RPMI7951 (cell line): ENCODE measurements around the gene JAKMIP2. TPM values are rescaled to one million over a fixed set of nuclear protein-coding genes. Genes with fewer than 3 reads are reported as not detected.

Experiments
- DNase-seq: peaks from one replicate; pipeline ENCODE4 v3.0.0-alpha.2; 2012; ENCODE audit warnings: low read depth
- total RNA-seq: library from RNA; depleted of rRNA; stranded (reverse); fragments of >200 nt; shearing (Covaris generic); gene quantifications from 2 replicates; pipeline ENCODE4 v1.2.3, GENCODE V29; 2014

Gene JAKMIP2
- total RNA-seq, 1 experiment from 2014 or later, result under 0.01 TPM

DNA sequence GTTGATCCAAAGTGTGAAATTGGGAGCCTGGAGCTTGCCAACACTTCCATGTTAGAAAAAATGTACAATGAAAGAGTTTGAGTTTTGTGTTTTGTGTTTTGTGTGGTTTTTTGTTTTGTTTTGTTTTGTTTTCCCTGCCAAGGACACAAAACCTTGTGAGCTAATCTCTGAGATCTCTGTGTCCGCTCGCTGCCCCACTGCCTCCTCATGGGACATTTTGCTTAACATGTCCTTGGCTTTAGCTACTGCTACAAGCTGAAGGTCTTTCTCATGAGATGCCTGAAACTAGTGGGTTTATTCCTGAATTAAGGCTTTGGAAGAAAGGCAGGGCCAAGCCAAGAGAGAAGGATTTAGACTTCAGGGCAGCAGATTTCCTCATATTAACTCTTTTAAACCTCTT is 7.3 kb upstream of the JAKMIP2 start:
- no peak for DNase-seq

DNA sequence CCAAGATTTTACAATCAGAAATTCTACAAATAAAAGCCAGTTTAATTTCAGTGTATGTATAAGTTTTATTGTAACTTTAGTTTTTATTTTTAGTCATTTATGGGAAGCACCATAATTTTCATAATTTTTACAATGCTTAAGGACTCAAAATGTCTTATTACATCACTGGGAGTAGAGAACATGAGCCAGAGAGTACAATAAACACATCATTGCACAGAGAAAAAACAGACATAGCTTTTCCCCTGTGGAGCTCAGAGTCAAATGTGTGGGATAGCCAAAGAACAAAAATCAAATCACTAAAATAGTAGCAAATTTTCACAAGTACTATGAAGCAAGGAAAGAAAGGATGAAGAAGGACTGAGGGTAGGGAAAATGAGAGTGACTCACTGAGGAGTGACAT is 5.5 kb upstream of the JAKMIP2 start:
- no peak for DNase-seq

DNA sequence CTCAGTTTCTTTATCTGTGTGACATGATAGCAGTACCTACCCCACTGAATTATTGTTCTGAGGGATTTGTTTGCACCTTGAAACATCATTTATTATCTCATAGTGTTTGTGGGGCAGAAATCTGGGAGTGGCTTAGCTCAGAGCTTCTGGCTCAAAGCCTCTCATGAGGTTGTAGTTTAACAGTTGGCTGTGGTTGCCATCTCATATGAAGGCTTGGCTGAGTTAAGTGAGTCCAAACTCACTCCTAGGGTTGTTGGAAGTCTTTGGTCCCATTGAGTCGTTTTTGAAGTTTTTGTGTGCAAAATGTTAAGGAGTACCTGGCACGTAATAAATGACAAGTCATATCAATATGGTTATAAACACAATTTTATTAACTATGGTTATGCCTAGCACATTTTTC is 3.6 kb upstream of the JAKMIP2 start:
- DNase-seq, result no peak

DNA sequence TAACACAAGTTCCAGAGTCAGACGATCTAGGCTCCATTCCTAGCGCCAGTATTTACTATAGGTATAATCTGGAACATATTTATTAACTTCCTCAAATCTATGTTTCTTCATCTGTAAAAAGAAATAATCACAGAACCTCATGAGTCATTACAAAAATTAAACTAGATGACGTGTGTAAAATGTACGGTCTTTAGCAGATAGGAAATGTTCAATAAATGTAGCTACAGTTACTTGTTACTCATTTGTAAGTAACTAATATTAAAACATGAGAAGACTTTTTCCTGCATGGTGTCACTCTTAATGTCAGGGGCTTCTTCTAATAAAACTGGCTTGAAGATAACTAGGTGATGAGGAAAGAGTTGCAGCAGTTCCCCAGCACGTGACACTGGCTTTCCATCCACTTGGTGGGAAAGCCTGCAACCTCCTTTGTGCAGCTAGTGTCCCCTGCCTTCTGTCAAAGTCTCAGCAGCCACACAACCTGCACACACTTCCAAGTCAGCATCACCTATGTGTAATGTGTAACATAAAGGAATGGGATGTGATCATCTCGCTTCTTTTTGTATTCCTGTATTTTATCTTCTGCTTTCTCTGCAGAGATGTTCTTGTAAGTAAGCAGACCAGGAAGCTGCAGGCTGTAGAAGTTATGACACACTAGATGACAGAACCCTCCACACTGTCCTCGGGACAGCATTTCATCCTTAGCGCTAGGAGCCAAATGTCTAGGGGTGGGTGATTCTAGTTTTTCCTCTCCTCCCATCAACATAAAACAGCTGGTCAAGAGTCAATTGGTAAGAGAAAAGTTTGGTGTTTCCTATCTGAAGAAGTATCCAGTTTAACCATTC is 1.8 kb upstream of the JAKMIP2 start:
- no peak for DNase-seq

DNA sequence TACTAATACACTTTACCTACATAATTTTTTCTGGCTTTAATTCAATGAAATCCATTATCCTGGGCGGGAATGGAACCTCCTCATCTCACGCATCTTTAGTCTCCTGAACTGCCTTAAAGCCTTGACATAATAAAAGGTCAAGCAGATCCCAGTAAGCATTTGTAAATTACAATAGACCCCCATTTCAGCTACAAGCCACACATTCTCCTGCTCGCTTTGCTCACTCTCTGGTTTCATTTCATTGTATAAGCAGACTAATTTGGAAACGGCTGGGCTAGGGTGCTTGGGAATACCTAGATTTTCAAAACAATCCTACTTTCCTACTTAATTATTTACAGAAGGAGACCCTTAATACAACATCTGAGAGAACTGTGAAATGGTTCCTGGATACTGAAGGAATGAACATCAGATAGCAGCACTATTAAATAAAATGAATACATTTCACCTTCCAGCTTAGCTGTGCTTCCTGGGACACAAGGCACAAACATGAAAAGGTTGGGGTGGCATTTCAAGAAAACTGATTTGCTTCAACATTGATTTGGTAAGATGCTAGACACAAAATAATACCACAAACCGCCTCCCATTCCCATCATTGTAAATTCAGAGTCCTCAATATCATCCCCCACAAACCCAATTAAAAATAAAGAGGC is 1.5 kb downstream of the JAKMIP2 start:
- DNase-seq, result no peak

DNA sequence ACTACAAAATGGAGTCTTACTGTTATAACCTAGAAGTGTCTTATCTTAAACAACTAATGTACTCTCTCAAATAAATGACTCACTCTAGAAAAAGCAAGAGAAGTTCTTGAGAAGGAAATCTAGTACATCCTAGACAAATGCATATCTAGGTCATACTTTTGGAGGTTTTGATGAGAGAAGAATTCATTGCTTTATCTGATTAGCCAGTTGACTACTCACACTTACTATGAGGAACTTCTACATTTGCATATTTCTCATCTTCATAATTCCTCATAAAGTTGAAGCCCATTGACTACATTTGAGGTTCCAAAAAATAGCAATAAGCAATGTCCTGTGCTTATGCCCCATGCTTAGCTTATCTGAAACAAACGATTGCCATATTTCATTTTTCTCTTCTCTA is 2.8 kb downstream of the JAKMIP2 start:
- no peak for DNase-seq

DNA sequence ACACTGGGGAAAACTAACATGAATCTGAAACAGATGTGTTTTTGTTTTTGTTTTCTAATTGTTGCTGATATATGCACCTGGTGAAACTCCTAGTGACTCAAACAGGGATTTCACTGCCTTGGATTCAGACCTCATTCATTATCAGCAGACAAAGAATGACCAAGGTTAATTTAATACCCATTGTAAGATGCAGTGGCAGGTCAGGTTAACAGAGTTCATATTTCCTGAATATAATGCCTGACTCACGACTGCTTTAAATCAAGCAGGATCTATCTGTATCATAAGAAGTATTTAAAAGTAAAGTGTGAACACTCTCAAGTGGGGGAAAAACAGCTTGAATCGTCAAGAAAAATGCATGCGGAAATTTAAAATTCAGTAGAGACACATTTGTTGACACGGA is 5.5 kb downstream of the JAKMIP2 start:
- no peak for DNase-seq

DNA sequence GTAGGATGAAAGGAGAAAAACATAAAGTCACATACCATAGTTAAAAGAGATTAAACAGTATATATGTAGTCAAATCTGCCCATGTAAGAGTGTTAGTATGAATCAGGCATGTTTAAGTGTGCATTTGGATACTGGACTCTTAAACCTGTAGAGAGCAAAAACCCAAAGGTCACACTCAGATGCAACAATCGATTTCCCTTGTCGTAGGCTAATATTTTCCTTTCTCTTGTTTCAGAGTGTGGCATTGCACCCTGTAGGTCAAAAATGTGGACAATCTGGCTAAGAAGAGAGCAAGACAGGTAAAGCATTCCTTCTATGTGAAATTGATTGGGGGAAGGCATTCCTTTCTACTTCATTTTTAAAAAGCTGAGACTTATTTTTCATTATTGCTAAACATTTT is 8.9 kb downstream of the JAKMIP2 start:
- no peak for DNase-seq

DNA sequence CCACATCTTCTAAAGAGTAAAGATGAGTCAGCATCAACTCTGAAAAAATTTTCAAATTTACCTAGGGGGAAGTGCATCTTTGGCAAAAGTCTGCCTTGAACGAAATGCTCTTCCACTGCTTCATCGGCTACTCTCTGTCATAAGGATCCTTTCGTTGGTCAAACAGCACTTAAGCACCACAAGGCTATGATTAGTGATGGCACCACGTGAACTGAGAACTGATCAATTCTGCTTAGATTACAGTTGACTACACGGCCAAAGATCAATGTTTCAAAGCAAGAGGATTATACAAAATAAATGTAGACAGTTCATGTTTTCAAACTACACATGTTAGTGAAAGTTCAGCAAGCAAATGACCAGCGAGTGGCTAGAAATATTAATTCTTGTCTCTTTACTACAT is 9.4 kb downstream of the JAKMIP2 start:
- DNase-seq, result no peak

DNA sequence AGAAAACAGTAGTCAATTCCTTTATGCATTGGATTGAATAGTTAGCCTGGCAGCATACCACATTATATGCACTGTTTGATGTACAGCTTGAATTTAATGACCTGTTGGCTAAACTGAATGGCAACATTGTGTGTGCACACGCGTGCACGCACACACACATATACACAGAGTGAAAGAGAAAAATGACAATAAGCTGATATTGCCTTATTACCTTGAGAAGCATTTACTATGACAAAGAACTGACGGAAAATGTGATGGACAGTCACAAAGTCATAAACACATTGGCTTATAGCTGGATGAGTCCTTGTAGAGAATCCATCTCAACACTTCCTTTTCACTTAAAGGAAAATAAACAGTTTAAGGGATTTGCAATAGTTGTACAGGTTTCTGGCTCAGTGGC is 15.5 kb downstream of the JAKMIP2 start:
- DNase-seq, result no peak

DNA sequence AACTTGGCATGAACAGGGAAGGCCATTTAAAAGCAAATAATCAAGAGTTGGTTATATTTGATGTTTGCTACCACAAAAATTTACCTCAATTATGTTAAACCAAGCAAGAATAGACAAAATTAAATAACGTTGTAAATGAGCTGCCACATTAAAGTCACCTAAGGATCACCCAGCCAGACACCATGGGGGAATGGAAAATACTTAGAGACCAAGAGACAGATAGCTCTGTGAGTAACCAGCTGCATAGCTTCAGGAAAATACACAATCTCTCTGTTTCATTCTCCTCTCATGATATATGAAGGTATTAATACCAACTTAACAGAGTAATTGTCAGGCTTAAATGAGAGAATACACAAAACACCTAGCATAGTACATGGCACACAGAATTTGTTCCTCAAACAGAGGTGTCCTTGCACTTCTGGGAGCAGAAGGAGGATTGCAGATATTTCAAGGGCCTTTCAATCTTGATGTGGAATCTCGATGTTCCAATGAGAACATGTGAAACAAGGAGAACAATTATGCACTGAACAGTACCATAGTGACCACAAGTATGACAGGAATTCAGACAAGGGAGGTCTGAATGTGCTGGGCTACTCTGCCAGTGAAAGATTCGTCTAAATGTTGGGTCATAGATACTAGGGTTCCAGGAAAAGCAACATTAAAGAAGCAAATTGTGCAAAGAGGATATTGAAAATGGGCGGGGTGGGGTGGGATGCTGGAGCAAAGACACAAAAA is 18.6 kb downstream of the JAKMIP2 start:
- peak; percentile 26 for DNase-seq

DNA sequence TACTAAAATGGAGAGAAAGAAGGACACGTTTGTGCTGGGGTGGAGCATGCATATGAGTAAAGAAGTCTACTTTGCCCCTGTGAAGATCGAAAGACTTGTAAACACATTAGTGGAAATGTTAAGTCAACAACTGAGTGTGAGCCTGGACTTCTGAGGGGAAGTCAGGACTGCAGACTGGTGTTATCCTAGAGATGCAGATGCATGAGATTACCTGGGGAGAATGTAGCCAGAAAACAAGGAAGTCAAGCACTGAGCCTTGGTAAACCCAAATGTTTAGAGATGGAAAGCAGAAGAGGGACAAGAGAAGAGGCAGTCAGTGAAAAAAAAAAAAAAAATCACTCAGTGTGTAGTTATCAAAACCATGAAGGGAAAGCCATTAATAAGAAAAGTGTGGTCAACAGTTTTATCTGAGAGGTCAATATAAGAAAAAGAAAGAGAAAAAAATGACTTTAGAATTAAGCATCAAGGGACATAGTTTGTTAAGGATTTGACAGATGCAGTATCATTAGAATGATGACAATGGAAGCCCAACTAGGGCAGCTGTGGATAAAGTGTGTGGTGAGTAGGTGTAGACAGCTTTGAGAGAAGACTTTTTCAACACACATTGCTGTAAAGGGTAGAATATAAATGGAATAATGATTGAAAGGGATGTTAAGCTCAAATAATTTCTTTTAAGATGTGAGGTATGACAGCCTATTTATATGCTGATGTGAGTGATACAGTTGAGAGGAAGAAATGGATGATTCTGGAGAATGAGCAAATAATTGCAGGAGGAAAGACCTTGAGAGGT is 22.2 kb downstream of the JAKMIP2 start:
- no peak for DNase-seq

DNA sequence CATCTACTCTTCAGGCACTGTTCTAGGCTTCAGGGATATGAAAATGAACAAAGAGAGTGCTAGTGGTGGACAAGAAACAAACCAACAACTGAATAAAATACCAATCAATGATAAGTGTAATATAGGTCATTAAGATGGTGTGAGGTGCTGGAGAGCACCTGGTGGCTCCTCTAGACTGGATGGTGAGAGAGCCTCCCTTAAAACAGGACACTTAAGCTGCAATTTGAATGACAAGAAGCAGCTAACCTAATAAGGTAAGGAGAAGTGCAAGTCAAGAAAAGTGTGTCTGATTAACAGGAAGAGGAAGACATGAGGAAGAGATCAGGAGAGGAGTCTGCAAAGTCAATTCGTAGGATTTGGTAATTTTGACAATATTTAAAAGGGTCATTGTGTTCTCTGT is 23.1 kb downstream of the JAKMIP2 start:
- DNase-seq, result no peak

DNA sequence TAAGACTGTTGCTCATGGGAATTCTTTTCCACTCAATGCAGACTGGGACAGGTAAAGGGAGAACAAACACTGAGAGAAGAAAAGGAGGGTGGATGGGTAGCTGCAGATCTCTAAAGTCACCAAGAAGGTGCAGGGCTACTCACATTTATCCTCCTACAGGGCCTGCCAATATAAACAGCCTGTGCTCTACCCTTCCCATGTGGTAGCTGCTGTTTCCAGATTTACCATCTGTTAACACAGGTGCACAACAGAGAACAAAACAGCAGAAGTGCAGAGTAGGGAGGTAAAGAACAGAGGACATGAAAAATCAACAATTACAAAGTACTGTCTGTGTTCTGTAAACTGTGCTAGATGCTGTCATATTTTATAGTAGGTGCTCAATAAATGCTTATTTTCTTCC is 26.0 kb downstream of the JAKMIP2 start:
- no peak for DNase-seq

DNA sequence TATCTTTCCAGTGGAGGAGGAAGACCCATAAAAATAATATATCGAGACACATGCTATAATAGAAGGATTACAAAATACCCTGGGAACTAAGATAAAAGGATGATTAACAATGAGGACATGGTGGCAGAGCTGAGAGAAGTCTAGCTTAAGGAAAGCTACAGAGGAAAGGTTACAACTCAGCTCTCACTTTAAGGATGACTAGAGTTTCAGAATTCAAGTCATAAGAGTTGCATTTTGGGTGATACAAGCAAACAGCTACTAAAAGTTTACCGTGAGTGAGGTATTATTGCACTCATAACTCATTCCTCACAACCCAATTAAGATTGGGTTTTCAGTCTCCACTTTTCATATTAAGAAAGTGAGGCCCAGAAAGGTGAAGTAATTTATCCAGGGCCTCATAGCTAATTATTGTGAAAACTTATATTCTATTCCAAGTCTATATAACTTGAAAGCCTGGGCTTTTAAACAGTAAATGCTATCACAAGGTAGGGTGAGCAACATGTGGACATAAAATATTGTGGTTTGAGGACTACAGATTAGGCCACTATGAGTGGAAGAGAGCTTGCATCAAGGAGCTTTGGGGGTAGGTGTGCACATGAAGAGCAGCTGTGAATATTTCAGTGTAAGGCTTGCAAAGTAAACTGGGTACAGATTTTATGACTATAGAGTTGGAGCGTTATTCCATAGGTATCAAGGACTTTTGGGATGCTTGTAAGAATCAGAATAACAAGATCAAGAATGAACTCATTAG is 28.0 kb downstream of the JAKMIP2 start:
- no peak for DNase-seq

DNA sequence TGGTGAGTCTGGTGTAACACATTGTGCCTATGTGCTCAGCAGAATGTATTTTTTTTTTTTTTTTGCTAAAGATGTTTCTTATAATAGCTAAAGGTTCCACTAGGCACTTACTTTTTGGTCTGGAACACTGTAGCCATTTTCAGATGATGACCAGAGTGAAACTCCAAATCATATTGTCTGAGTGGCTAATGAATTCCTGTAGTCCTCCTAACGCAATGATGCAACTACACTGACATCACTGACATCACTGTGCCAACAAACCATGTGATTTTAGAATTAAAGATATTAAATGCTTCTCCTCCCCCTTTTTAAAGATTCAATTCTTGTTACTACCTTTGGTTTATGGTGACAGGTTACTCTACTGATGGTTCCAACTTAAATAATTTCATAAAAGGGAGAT is 28.8 kb downstream of the JAKMIP2 start:
- no peak for DNase-seq

DNA sequence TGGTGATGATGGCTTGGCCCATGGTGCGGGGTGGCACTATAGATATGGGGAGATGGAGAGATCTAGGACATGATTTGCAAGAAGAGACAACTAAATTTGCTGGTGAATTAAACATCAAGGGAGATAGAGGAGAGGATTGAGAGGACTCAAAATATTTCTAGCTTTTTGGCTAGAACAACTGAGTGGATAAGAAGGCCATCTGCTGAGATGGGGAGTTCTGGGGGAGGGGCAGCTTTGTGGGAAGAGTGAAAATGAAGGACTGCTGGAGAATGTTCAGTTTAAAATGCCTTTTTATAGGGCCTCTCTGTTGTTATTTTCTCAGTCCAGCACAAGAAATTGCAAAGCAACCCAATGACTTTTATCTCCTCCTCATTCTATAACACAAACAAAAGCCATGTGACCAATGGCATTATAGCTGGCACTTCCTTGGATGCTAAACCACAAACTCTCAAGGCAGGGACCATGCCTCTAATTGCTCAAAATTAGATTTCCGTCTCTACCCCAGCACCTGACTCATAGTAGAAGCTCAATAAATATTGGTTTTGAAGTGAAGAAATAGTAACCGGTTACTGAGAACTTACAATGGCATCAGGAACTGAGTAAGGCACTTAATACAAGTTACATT is 29.8 kb downstream of the JAKMIP2 start:
- DNase-seq, result no peak

DNA sequence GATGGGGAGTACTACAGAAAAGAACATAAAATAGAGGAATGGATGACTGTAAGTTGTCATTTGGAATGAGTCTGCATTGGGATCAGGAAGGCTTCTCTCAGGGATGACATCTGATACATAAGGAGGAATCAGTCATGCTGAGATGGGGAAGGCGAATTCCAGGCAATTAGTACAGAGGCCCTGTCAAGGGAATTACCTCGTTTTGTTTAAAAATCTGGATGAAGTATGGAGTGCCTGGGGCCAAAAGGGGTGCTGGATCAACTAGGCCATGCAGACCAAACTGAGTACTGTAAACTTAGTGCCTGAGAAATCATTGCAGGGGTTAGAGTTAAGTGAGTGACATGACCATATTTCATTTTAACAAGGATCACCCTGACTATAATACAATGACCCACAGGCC is 30.5 kb downstream of the JAKMIP2 start:
- no peak for DNase-seq

DNA sequence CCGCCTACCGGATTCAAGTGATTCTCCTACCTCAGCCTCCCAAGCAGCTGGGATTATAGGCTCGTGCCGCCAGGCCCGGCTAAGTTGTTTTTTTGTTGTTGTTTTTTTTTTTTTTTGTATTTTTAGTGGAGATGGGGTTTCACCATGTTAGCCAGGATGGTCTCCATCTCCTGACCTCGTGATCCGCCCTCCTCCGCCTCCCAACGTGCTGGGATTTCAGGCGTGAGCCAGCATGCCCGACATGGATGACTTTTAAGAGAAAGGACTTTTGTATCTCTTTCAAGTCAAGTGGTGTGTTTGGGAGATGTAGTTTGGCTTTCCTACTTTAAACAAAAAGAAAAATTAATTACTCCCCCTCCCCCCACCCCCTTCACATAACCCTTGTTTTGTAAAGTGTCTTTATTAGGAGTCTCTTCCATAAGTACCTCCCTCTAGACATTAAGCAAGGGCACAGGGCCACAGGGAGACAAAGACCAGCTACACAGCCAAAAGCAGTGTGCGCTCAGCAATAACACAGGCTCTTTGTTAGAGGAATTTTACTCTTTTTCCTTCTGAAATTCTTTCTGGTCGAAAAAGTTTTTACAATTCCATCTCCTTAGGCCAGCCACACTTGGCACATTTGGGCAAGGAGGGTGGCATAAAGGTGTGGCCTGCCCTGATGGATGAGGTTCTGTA is 31.2 kb downstream of the JAKMIP2 start:
- DNase-seq, result no peak

DNA sequence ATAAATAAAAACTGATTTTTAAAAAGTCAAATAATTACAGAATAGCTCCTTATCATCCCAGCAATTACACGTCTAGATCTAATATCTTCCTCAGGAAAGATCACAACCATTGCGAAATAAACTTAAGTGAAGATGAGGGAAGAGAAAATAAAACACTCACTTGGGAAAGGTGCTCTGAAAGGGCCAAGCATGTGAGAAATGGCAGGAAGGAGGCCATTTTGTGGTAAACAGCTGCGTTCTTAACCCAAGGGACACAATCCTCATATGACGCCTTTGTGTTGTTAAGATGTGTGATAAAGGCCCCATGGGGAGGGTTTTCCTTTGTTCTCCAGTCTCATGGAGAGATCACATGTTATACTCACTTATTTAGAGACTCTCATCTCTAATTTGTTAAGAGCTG is 32.5 kb downstream of the JAKMIP2 start:
- DNase-seq, result no peak
